Dedifferentiated amniotic fluid mesenchymal stem cell (primary cell): ENCODE results near the gene EFNA3.

ENCODE experiments used
- DNase-seq: peaks from one replicate; pipeline ENCODE4 v3.0.0-alpha.2; 2016; ENCODE audit errors: extremely low spot score

Gene EFNA3

DNA sequence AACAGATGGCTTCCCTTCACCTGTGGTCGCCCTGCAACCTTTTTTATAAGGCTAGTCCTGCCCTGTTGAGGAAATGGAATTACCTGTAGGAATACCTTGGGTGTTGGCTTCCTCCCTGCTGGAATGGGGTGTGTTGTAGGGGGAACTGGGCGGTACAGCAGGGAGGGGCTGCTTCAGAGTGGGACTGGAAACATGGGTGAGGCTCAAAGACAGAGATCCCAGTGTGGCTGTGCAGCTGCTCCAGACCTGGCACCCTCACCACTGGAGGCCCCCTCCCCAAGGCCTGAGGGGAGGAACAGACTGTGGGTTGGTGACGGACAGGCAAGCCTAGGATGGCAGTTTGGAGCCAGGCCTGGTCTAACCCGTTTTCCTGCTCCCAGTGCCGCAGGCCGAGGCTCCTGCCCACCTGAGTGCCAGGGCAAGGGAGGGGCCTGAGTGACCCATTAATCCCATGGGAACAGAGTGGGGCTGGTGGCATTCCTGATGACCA is 4.5 kb downstream of the EFNA3 start:
- DNase-seq, result no peak

DNA sequence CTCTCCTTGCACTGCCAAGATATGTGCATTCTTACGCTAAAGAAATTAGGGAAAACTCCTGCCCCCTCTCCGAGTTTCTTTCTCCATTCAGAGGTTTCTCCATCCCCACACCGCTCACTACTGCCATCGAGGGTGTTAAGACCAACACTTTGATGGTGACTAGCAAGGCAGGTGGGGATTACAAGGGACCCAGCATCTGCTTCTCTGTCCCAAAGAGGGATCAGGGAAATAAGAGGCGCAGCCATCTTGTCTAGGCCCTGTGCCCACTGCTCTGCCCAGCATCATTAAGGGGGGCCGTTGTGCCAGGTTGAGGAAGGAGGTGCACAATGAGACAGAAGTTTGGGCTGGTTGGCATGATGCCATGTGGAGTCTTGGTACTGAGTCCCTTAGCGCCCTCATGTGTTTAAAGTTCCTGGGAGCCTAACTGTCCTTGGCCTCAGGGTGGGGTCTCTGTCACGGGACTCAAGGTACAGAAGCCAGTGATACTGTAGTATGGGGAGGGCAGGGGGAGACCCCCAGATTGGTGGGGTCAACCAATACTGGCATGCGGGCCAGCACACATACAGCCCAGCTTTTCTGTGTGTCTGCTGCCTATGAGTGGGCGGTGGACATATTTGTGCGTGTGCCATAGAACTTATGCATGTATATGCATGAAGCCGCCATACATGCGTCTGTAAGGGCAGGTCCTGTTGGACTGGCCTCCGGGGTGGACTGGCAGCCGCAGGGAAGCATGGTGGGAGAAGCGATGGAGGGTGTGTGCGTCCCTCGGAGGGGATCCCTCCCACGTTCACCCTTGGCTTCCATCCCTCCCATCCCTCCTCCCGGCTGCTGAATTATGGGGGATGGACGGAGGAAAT is 5.5 kb downstream of the EFNA3 start:
- DNase-seq, result no peak

DNA sequence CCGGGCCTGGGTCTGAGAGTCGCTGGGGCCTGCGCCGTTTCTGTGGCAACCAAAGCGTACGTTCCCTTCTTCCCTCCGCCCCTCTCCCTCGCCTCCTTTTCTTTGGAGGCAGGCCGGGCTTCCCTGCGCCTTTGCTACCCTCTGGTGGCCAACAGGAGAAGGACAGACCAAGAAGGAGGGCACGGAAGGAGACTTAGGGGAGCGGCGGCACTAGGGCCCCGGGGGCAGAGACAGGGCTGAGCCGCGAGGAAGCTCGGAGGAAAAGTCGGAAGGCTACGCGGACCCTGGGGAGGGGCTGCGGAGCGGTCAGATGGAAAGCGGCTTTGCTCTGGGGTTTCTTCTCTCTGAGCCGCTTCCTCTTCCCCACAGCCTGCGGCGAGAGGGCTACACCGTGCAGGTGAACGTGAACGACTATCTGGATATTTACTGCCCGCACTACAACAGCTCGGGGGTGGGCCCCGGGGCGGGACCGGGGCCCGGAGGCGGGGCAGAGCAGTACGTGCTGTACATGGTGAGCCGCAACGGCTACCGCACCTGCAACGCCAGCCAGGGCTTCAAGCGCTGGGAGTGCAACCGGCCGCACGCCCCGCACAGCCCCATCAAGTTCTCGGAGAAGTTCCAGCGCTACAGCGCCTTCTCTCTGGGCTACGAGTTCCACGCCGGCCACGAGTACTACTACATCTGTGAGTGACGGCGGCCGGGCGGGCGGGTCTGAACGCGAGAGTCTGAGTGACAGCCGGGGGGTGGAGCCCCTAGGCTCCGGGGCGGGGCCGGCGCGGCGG is 6.3 kb downstream of the EFNA3 start:
- peak; percentile 95 for DNase-seq

DNA sequence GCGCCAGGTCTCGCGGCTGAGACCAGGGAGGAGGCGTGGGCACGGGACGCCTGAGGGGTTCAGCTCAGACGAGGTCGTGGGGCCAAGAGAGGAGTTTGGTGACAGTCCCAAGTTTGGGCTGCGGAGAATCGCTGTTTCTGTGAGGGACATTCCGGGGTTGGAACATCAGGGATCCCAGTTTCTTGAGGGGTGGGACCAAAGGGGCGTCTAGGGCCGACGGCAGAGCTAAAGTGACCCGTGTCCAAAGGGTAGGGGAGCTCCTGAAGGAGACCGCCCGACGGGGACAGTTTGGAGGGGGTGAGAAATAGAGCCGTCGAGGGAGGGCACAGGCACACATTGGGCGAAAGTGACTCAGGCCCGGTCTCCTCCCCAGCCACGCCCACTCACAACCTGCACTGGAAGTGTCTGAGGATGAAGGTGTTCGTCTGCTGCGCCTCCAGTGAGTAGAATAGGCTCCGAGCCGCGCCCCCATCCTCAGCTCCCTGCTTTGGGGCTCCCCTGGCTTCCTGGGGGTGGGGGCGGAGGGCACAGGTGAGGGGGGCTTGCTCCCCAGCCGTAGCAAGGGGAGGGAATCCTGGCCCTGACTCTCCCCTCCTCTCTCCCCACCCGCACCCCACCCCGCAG is 7.0 kb downstream of the EFNA3 start:
- DNase-seq, result no peak

DNA sequence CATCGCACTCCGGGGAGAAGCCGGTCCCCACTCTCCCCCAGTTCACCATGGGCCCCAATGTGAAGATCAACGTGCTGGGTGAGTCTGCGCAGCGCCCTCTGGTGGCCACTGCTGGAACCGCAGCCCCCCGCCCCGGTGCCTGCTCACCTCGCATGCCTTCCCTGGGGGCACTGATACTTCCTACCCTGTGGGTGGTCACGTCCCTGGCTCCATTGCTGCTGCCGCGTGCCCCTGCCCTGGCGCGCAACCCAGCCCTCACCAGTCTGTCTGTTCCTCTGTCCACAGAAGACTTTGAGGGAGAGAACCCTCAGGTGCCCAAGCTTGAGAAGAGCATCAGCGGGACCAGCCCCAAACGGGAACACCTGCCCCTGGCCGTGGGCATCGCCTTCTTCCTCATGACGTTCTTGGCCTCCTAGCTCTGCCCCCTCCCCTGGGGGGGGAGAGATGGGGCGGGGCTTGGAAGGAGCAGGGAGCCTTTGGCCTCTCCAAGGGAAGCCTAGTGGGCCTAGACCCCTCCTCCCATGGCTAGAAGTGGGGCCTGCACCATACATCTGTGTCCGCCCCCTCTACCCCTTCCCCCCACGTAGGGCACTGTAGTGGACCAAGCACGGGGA is 7.6 kb downstream of the EFNA3 start:
- no peak for DNase-seq

DNA sequence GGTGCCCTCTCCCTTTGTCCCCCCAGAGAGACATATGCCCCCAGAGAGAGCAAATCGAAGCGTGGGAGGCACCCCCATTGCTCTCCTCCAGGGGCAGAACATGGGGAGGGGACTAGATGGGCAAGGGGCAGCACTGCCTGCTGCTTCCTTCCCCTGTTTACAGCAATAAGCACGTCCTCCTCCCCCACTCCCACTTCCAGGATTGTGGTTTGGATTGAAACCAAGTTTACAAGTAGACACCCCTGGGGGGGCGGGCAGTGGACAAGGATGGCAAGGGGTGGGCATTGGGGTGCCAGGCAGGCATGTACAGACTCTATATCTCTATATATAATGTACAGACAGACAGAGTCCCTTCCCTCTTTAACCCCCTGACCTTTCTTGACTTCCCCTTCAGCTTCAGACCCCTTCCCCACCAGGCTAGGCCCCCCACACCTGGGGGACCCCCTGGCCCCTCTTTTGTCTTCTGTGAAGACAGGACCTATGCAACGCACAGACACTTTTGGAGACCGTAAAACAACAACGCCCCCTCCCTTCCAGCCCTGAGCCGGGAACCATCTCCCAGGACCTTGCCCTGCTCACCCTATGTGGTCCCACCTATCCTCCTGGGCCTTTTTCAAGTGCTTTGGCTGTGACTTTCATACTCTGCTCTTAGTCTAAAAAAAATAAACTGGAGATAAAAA is 8.4 kb downstream of the EFNA3 start:
- DNase-seq, result no peak

DNA sequence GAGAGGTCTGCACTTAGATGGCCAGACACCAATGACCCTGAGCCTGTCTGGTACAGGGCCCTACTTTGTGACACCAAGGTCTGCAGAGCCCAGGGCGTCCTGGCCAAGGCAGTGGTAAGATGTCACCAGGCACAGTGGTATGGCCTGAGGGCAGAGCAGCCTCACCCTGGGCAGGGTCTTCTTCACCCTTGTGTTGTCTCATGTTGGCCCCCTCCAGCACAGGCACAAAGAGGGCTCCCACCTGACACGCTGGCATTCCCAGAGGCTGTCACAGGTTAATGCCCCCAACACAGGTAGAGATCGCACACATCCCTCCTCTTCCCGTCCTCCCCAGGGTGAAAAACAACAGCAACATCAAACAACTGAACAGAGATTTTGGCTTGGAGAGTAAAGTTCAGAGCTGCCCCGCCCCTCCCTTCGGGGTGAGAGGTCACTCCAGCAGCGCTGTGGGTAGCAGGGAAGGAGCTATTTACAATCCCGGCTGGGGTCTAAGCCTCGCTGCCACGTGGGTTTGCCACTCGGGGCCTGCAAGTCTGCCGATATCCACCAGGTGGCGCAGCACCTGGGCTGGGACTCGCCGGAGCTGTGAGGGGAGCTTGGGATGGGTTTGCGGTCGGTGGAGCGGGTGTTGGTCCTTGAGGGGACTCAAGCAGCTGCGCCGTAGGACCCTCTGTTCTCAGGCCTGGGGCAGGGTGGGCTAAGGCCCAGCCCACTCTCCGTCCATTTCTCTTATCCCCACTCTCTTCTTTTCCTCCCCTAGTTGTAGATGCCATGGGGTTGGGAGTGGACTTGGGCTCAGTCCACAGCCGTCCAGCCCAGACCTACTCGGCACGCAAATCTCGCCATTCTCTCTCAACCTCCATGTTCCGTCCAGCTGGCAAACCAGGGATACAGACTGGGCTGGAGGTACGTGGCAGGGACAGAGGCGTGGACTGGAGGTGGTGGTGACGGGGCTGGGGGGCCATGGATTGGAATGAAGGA is 12.7 kb downstream of the EFNA3 start:
- DNase-seq, result peak; percentile 56

DNA sequence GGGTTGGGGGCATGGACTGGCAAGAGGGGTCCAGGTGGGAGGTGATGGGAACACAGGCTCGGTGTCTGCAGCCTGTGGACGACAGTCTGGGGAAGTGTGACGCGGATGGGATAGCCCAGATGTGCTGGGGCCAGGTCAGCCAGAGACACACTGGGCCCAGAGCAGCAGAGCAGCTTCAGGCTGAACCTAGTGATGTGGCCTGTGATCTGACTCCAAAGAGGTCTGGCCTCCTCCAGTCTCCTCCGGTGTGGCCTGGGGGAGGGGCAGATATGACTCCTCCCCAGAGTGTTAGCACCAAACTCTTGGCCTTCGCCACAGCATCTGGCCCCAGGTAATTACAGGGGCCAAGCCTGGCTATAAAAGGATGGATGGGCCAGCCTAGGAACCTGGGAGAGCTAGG is 13.5 kb downstream of the EFNA3 start:
- no peak for DNase-seq

DNA sequence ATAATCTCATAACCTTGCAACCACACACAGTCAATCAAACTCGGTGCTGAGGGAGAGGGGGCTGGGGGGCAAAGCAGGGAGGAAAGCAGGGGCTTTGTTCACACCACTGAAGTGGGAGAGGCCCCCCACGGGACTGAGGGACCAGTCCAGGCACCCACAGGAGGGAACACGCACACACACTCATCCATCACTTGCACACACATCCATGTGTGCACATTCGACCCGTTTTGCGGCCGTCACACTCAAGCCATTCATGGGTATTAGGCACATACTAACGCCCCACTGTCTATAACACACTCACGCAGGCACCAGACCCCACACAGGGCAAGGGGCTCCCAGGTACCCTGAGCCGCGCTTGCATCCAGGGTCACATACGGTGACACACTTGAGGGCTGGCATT is 14.0 kb downstream of the EFNA3 start:
- DNase-seq, result no peak

DNA sequence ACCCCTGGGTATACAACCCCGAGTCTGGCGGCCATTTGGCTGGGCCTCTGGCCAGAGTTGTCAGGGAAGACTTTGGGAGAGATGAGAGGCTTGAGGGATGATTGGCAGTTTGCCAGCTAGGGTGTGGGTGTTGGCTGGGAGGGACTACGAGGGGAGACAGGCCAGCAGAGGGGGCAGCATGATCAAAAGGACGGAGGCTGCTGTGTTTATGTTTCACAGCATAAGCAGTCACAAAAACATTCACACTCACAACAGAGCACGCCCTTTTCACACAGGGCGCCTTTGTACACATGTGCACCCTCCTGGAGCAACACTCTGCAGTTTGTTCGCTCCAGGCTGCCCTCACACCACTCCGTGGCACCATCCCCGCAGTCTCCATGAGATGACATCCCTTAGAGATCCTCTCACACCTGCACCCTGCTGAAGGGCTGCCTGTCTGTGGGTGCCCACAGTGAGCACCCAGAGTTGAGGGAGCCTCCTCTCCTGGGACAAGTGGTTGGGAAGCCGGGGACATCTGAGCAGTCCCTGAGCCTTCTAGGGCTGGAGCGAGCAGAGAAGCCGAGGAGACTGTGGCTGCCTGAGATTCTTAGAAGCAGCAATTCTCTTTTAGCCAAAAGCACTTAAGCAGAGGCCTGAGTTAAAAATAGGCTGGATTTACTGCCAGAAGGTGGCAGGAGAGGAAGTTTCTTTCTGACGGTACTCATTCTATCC is 15.4 kb downstream of the EFNA3 start:
- DNase-seq, result peak; percentile 56

DNA sequence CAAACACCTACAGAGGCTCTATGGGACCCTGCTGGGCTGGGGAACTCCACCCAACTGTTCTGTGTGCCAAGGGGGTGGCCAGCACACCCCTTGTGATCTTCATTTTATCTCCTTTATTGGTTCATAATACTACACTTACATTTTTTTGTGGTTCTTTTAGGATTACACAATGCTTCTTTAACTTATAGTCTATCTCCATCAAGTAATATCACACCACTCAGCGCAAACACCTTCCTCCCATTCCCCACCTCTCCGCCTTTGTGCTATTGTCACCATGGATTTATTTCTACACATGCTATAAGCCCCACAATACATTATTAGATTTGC is 15.9 kb downstream of the EFNA3 start:
- no peak for DNase-seq

DNA sequence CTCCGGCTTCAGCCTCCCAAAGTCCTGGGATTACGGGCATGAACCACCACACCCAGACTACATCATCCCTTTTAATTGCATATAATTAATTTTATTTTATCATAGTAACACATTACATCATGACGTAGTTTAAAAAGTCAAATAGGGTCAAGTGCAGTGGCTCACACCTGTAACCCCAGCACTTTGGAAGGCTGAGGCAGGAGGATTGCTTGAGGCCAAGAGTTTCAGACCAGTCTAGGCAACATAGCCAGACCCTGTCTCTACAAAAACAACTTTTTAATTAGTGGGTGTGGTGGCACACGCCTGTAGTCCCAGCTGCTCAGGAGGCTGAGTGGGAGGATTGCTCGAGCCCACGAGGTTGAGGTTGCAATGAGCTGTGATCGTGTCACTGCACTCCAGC is 20.7 kb downstream of the EFNA3 start:
- no peak for DNase-seq

DNA sequence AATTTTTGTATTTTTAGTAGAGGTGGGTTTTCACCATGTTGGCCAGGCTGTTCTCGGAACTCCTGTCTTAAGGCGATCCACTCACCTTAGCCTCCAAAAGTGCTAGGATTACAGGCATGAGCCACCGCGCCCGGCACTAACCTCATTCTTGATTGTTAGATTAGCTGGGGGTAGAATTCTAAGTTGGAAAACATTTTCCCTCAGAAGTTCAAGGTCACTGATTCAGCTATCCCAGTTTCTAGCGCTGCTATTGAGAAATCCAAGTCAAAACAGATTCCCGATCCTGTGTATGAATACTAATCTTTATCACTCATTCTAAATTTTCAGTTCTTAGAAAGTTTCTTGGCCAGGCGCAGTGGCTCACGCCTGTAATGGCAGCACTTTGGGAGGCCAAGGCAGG is 24.7 kb downstream of the EFNA3 start:
- no peak for DNase-seq

DNA sequence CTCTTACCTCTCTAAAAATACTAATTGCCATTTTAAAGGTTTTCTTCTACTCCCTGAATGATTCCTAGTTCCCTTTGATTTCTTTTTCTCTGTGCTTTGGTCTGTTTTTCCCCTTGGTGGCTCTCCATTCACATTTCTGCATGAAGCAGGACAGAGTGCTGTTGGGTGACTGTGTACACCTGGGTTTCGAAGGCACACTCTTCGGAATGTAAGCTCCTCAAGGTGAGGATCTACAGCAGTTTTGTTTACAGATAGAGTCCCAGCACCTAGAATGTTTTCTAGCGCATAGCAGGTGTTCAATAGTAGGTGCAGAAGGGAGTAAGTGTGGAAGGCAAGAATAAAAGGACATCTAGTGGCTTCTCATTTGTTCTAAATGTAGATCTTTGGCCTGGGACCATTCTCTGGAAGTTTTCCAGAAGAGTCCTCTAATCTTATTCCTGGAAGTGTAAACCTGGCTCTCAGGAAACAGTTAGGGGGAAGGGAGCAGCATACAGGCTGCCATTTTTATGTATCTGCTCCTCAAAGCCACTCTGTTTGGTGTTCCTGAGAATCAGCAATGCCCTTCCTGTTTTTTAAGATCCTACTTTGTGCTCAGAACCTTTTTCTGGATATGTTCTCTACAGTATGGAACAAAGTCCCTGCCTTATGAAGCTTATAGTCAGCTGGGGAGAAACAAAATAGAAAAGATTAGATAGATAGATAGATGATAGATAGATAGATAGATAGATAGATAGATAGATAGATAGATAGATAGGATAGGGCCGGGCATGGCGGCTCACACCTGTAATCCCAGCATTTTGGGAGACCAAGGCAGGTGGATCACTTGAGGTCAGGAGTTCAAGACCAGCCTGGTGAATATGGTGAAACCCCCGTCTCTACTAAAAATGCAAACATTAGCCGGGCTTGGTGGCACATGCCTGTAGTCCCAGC is 26.2 kb downstream of the EFNA3 start:
- no peak for DNase-seq

DNA sequence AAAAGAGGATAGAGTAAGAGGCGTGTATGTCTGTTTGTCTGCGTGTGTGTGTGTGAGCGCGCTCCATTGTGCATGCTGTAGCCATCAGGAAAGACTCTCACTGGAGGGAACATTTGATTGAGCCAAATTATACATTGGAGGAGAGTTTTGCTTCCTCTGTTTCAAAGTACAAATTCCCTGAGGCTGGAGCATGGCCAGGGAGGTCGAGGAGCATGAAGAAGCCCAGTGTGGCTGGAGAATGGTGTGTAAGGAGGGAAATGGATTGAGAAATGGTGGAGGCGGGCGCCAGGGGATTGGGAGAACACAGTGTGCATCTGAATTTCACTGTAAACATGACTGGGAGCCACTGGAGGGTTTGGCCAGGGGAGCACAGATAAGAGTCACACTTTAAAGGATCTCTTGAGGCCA is 27.0 kb downstream of the EFNA3 start:
- DNase-seq, result no peak

DNA sequence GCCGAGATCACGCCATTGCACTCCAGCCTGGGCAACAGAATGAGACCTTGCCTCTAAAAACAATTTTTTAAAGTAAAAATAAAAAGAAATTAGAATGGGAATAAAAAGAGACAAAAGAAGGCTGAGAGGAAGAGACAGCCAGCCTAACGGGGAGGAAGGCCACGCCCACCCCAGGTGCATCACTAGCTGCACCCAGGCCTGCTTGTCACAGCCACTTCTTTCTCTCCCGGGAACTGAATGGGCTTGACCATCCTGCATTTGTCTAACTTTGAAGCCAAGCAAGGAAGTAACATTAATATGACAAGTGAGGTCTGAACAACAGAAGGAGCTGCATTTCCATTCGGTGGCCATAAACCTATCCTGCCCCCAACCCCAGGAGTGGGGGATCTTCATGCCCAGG is 28.2 kb downstream of the EFNA3 start:
- no peak for DNase-seq

DNA sequence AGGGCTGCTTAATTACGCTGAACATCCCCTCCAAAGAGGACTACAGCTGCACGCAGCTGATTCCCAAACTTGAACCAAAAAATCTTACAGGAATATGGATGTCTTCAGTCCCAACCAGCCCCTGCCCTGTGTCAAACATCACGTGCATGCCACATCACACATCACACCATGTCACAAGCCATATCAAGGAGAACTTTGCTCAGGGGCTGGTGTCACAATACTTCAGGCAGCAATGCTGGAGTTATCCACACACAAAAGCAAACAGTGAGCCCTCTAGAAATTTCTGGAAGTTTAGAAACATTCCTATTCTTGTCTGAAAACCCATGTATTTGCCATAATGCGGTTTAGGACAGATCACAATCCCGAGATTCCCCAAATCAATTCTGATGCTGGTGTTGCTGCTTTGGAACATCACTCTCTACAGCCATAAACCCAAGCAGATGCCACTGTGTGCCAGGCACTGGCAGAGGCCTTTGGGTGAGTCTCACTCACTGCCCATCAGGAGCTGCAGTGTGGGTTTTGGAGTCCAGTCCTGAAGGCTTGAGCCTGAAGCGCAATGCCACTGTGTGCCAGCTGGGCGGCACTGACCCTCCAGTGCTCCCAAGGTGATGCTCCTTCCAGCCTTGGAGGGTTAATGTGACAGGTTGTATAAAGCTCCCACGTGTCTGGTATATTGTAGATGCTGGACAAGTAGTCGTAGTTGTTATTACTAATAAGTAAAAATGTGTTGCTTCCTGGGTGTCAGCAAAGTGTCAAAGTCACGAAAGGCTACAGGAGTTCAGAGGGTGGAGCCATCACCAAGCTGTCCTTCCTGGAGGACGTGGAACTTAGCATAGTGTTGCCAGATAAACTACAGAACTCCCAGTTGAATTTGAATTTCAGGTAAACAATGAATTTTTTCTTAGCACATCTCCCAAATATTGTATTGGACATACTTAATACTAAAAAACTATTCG is 28.9 kb downstream of the EFNA3 start:
- no peak for DNase-seq

DNA sequence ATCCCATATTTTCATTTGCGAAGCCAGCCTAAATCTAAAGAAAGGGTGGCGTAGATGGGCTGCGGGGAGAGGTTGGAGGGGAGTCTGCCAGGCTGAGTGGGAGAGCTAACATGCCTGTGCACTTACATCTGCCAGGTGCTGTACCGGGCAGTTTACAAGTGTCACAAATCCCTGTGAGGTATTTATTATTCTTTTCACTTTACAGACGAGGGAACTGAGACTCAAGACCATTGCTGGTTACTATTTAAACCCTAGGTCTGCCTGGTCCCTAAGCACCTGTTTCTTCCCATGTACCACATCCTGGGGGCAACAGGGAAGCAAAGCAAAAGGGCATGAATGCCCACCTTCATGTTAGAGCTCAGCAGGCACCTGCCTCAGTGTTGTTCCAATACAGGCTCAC is 29.7 kb downstream of the EFNA3 start:
- no peak for DNase-seq
